Fibroblast of lung (primary cell): ENCODE data around the gene OR10H5. TPM values are rescaled to one million over a fixed set of nuclear protein-coding genes. Genes with fewer than 3 reads are reported as not detected.

Experiments
- DNase-seq, 2 donors: peaks; one replicate each; pipeline versions ENCODE4 v3.0.0 to v3.0.0-alpha.2; 2010; ENCODE audit warnings: low read depth in 2 of 2
- H2AFZ ChIP-seq: 2 replicates; pipeline ENCODE4 v1.5.1; 2012; ENCODE audit warnings: low read length, control low read depth, inconsistent platforms
- H3K27ac ChIP-seq: 2 replicates; pipeline ENCODE4 v1.5.1; 2011; ENCODE audit warnings: low read length, control low read depth; ENCODE audit not compliant: insufficient read depth
- H3K27me3 ChIP-seq: 2 replicates; pipeline ENCODE4 v1.5.1; 2011; ENCODE audit warnings: mild to moderate bottlenecking, low read length; ENCODE audit not compliant: control insufficient read depth, insufficient read depth
- H3K36me3 ChIP-seq: 2 replicates; pipeline ENCODE4 v1.5.1; 2011; ENCODE audit warnings: low read length; ENCODE audit not compliant: control insufficient read depth, insufficient read depth
- H3K4me1 ChIP-seq: 2 replicates; pipeline ENCODE4 v1.5.1; 2011; ENCODE audit warnings: low read length; ENCODE audit not compliant: control insufficient read depth, insufficient read depth; ENCODE audit errors: extremely low read depth
- H3K4me2 ChIP-seq: 2 replicates; pipeline ENCODE4 v1.5.1; 2011; ENCODE audit warnings: low read length, control low read depth; ENCODE audit not compliant: insufficient read depth; ENCODE audit errors: extremely low read depth
- H3K4me3 ChIP-seq, 4 experiments: fragments of 200-600 bp in 1 of 4; sonication (generic) in 1 of 4; replicated peaks in 1 of 4; 2 replicates each; pipeline ENCODE4 v1.5.1; 2011 to 2016; ENCODE audit warnings: low read length in 4 of 4, low read depth in 3 of 4, mild to moderate bottlenecking in 3 of 4, control low read depth in 2 of 4, inconsistent platforms in 1 of 4, mixed read lengths in 1 of 4; ENCODE audit not compliant: insufficient read depth in 1 of 4; ENCODE audit errors: control extremely low read depth in 1 of 4
- H3K79me2 ChIP-seq: 2 replicates; pipeline ENCODE4 v1.5.1; 2012; ENCODE audit warnings: mild to moderate bottlenecking, low read length, inconsistent platforms; ENCODE audit not compliant: control insufficient read depth, insufficient read depth
- H3K9ac ChIP-seq: 2 replicates; pipeline ENCODE4 v1.5.1; 2011; ENCODE audit warnings: mild to moderate bottlenecking, low read length, control low read depth; ENCODE audit not compliant: insufficient read depth
- H3K9me3 ChIP-seq: 2 replicates; pipeline ENCODE4 v1.5.1; 2012; ENCODE audit warnings: low read depth, low read length; ENCODE audit not compliant: control insufficient read depth, insufficient read depth
- H4K20me1 ChIP-seq: 2 replicates; pipeline ENCODE4 v1.5.1; 2011; ENCODE audit warnings: low read length; ENCODE audit not compliant: control insufficient read depth, insufficient read depth; ENCODE audit errors: extremely low read depth
- EZH2 ChIP-seq: IDR thresholded peaks from 2 replicates; pipeline ENCODE4 v1.5.1; 2012; ENCODE audit warnings: low read length, control low read depth, mild to moderate bottlenecking; ENCODE audit errors: missing control alignments
- polyA plus RNA-seq, 2 donors: library from polyadenylated mRNA; depleted of rRNA in 1 of 2; stranded (reverse) in 1 of 2; unstranded in 1 of 2; fragments of >200 nt; gene quantifications; 2 replicates each; pipeline ENCODE4 v1.2.1, GENCODE V29; 2011 to 2012; ENCODE audit warnings: missing spikeins in 1 of 2
- total RNA-seq: library from RNA; depleted of rRNA; stranded (reverse); fragments of >200 nt; gene quantifications from 2 replicates; pipeline ENCODE4 v1.2.1, GENCODE V29; 2014
- TF ChIP-seq, protein P1 (sequence below), 2 donors: IDR thresholded peaks in 1 of 2; conservative IDR thresholded peaks in 1 of 2; 1 replicate in 1 of 2; 2 replicates in 1 of 2; pipeline ENCODE4 v1.5.1; 2011 to 2012; ENCODE audit warnings: low read length in 2 of 2, control low read depth in 1 of 2, inconsistent platforms in 1 of 2, low read depth in 1 of 2, mild to moderate bottlenecking in 1 of 2

The OR10H5 gene
- total and polyA plus RNA-seq, 2 donors (not counting 1 experiment from before 2014, with no cell fraction given): not detected

GRCh38 chr19:15846923-15847322 lies 59.5 kb downstream of the OR10H5 start:
- no peaks in the 10 kb centered on the region for H4K20me1 ChIP-seq
- H3K27ac ChIP-seq: no peak overlapping the region
- H3K4me3 ChIP-seq: no peak overlapping the region
- H3K36me3 ChIP-seq: no peaks in the 10 kb centered on the region
- H2AFZ ChIP-seq: no peak overlapping the region
- no peak overlapping the region for H3K4me2 ChIP-seq
- no peak for DNase-seq
- no peaks in the 10 kb centered on the region for H3K27me3 ChIP-seq
- TF ChIP-seq, protein P1, sequence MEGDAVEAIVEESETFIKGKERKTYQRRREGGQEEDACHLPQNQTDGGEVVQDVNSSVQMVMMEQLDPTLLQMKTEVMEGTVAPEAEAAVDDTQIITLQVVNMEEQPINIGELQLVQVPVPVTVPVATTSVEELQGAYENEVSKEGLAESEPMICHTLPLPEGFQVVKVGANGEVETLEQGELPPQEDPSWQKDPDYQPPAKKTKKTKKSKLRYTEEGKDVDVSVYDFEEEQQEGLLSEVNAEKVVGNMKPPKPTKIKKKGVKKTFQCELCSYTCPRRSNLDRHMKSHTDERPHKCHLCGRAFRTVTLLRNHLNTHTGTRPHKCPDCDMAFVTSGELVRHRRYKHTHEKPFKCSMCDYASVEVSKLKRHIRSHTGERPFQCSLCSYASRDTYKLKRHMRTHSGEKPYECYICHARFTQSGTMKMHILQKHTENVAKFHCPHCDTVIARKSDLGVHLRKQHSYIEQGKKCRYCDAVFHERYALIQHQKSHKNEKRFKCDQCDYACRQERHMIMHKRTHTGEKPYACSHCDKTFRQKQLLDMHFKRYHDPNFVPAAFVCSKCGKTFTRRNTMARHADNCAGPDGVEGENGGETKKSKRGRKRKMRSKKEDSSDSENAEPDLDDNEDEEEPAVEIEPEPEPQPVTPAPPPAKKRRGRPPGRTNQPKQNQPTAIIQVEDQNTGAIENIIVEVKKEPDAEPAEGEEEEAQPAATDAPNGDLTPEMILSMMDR (conservative IDR thresholded peaks at IDR 0.05 in 1 of 2, IDR thresholded peaks at IDR 0.05 in 1 of 2; ENCODE audit: low read depth in 1 of 2, low read length in 2 of 2): no peak
- no peak for TF ChIP-seq EZH2
- no peaks in the 10 kb centered on the region for H3K79me2 ChIP-seq
- H3K4me1 ChIP-seq: no peaks in the 10 kb centered on the region
- H3K9me3 ChIP-seq: no peaks in the 10 kb centered on the region
- H3K9ac ChIP-seq: no peak overlapping the region

GRCh38 chr19:15850385-15850784 lies 62.9 kb downstream of the OR10H5 start:
- Histone ChIP-seq H3K9ac (no peak overlapping the region), H3K27me3 (no peaks in the 10 kb centered on the region), H3K27ac (no peak overlapping the region), H3K9me3 (no peaks in the 10 kb centered on the region), H4K20me1 (no peaks in the 10 kb centered on the region), H2AFZ (no peak overlapping the region), H3K4me2 (no peak overlapping the region), H3K79me2 (no peaks in the 10 kb centered on the region), H3K4me1 (no peaks in the 10 kb centered on the region), H3K36me3 (no peaks in the 10 kb centered on the region), H3K4me3 (no peak overlapping the region)
- TF ChIP-seq, protein P1 (conservative IDR thresholded peaks at IDR 0.05 in 1 of 2, IDR thresholded peaks at IDR 0.05 in 1 of 2; ENCODE audit: low read depth in 1 of 2, low read length in 2 of 2): no peak
- TF ChIP-seq EZH2: no peak
- no peak for DNase-seq

Other genes with a start within 250 kb of the OR10H5 start
- gene CYP4F8, start 172.4 kb upstream of the OR10H5 start, total RNA-seq: not detected in 2 replicates
- not detected in 2 replicates for gene CYP4F8, start 172.4 kb upstream of the OR10H5 start, polyA plus RNA-seq
- not detected in 2 replicates for gene CYP4F3, start 146.8 kb upstream of the OR10H5 start, total RNA-seq
- not detected in 2 replicates for gene CYP4F3, start 146.8 kb upstream of the OR10H5 start, polyA plus RNA-seq
- not detected in 2 replicates for gene CYP4F12, start 114.6 kb upstream of the OR10H5 start, total RNA-seq
- not detected in 2 replicates for gene CYP4F12, start 114.6 kb upstream of the OR10H5 start, polyA plus RNA-seq
- gene OR10H2, start 59.6 kb upstream of the OR10H5 start, total RNA-seq: not detected in 2 replicates
- gene OR10H2, start 59.6 kb upstream of the OR10H5 start, polyA plus RNA-seq: not detected in 2 replicates
- not detected in 2 replicates for gene OR10H3, start 49.7 kb upstream of the OR10H5 start, total RNA-seq
- not detected in 2 replicates for gene OR10H3, start 49.7 kb upstream of the OR10H5 start, polyA plus RNA-seq
- not detected in 2 replicates for gene OR10H1, start 28.0 kb downstream of the OR10H5 start, total RNA-seq
- not detected in 2 replicates for gene OR10H1, start 28.0 kb downstream of the OR10H5 start, polyA plus RNA-seq
- not detected in 2 replicates for gene CYP4F2, start 110.4 kb downstream of the OR10H5 start, total RNA-seq
- gene CYP4F2, start 110.4 kb downstream of the OR10H5 start, polyA plus RNA-seq: not detected in 2 replicates
- gene CYP4F11, start 146.9 kb downstream of the OR10H5 start, total RNA-seq: not detected in 2 replicates
- not detected in 2 replicates for gene CYP4F11, start 146.9 kb downstream of the OR10H5 start, polyA plus RNA-seq
- gene OR10H4, start 161.3 kb downstream of the OR10H5 start, total RNA-seq: not detected in 2 replicates
- gene OR10H4, start 161.3 kb downstream of the OR10H5 start, polyA plus RNA-seq: not detected in 2 replicates